Panc1 (cell line): Measurements from ENCODE around the gene WASL. TPM values are rescaled to one million over a fixed set of nuclear protein-coding genes. Genes with fewer than 3 reads are reported as not detected.

Experiments
- ATAC-seq: fragments of 200-7000 bp; cut with Tn5 transposase; 2 replicates; pipeline ENCODE4 v1.9.1; 2020; ENCODE audit warnings: mild to moderate bottlenecking, moderate library complexity
- BruUV-seq: library from RNA; stranded (reverse); fragments of 400-500 nt; replicated peaks from 2 replicates; lab custom pipeline; 2021; lab: Mats Ljungman, UMichigan
- CTCF ChIA-PET: fragments of 300-600 bp; sonication (Branson Sonifier 250); formaldehyde crosslinking; loops from one replicate; lab custom pipeline; 2022; ENCODE audit warnings: antibody characterized with exemption; lab: Charles Lee
- POLR2A ChIA-PET: fragments of 300-600 bp; sonication (Branson Sonifier 250); formaldehyde crosslinking; loops from one replicate; lab custom pipeline; 2022; ENCODE audit warnings: antibody characterized with exemption; lab: Charles Lee
- DNase-seq: peaks from one replicate; pipeline ENCODE4 v3.0.0-alpha.2; 2010; ENCODE audit warnings: low read depth, low spot score
- H3K27ac ChIP-seq: 2 replicates; pipeline ENCODE4 v1.5.1; 2011; ENCODE audit warnings: mild to moderate bottlenecking, low read length, inconsistent platforms
- H3K27me3 ChIP-seq: fragments of 200-500 bp; sonication (Bioruptor generic); 2 replicates; pipeline ENCODE4 v1.6.0; 2014; ENCODE audit warnings: low read length, inconsistent platforms; ENCODE audit not compliant: control insufficient read depth, insufficient read depth
- H3K36me3 ChIP-seq: fragments of 200-500 bp; sonication (Bioruptor generic); 2 replicates; pipeline ENCODE4 v1.5.1; 2014; ENCODE audit warnings: inconsistent platforms, mild to moderate bottlenecking, low read length, moderate library complexity; ENCODE audit not compliant: control insufficient read depth, insufficient read depth
- H3K4me1 ChIP-seq: 2 replicates; pipeline ENCODE4 v1.5.1; 2011; ENCODE audit warnings: inconsistent platforms, mild to moderate bottlenecking, low read length, moderate library complexity; ENCODE audit not compliant: control insufficient read depth, insufficient read depth
- H3K4me3 ChIP-seq, 2 experiments: 2 replicates each; pipeline ENCODE4 v1.5.1; 2011 to 2012; ENCODE audit warnings: low read depth in 2 of 2, low read length in 2 of 2, mild to moderate bottlenecking in 2 of 2, inconsistent platforms in 1 of 2, moderate library complexity in 1 of 2
- H3K9me3 ChIP-seq: fragments of 200-500 bp; sonication (Bioruptor generic); 2 replicates; pipeline ENCODE4 v1.5.1; 2014; ENCODE audit warnings: low read depth, mild to moderate bottlenecking, inconsistent platforms, low read length, moderate library complexity; ENCODE audit not compliant: control insufficient read depth, insufficient read depth
- POLR2AphosphoS5 ChIP-seq: IDR thresholded peaks from 2 replicates; pipeline ENCODE4 v1.6.1; 2012; ENCODE audit warnings: mild to moderate bottlenecking, low read depth, low read length, moderate library complexity
- SIN3A ChIP-seq: IDR thresholded peaks from 2 replicates; pipeline ENCODE4 v1.6.1; 2012; ENCODE audit warnings: low read depth, mild to moderate bottlenecking, low read length, moderate library complexity, borderline replicate concordance; ENCODE audit not compliant: insufficient read depth
- TCF7L2 ChIP-seq: IDR thresholded peaks from 2 replicates; pipeline ENCODE4 v1.6.1; 2011; ENCODE audit warnings: mild to moderate bottlenecking, low read depth, low read length, inconsistent platforms
- in situ Hi-C: cut with HindIII; loops from 2 replicates; pipeline ENCODE4 v1.10.0; 2016; ENCODE audit warnings: low sequenced_read_pairs, low pct_unique_long_range_greater_than_20kb
- intact Hi-C: fragments of 100-400 bp; cut with micrococcal nuclease; formaldehyde crosslinking; loops from one replicate; pipeline ENCODE4 v1.10.0; 2022; ENCODE audit not compliant: unreplicated experiment
- total RNA-seq: library from RNA; stranded (reverse); gene quantifications from one replicate; pipeline ENCODE4 v1.2.1, GENCODE V29; 2021; ENCODE audit not compliant: unreplicated experiment
- TF ChIP-seq, protein P1 (sequence below), 2 experiments: IDR thresholded peaks; 2 replicates each; pipeline ENCODE4 v1.6.1; 2011 to 2012; ENCODE audit warnings: low read depth in 2 of 2, control low read depth in 1 of 2, low read length in 1 of 2, mild to moderate bottlenecking in 1 of 2, moderate library complexity in 1 of 2; ENCODE audit not compliant: insufficient read depth in 1 of 2
- TF ChIP-seq, protein P2 (sequence below): fragments of 450-650 bp; IDR thresholded peaks from 2 replicates; pipeline ENCODE4 v1.5.1; 2017; ENCODE audit warnings: mild to moderate bottlenecking

The WASL gene
- total RNA-seq, 1 experiment from 2014 or later = 29.6 TPM

DNA sequence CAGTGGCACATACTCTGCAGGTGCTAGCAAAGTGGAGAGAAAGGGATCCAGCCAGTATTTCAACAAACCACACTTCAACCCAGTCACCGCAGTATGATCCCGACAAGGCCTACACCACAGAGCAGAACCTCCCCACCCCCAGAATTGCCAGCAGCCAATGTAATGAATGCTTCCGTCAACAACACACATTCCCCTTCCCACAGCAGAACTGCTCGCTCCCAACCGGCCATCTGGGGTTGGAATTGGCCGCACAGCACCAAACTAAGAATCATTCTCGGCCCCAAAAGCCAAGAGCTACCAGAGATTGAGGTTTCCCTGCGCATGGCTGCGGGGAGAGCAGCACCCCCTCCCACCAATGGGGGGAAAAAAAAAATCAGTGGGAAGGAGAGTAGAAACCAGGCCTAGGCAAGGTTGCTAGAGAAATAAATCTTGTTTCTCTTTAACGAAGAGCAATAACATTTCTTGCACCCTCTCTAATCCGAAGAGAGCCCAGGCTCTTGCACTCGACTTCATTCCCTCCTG is 1.1 kb downstream of the WASL start:
- POLR2A ChIA-PET = no interaction called here
- H3K27ac ChIP-seq = peak overlapping the region; percentile 88
- TF ChIP-seq SIN3A = no peak
- TF ChIP-seq TCF7L2 = no peak
- no peak for TF ChIP-seq POLR2AphosphoS5
- TF ChIP-seq, protein P1, sequence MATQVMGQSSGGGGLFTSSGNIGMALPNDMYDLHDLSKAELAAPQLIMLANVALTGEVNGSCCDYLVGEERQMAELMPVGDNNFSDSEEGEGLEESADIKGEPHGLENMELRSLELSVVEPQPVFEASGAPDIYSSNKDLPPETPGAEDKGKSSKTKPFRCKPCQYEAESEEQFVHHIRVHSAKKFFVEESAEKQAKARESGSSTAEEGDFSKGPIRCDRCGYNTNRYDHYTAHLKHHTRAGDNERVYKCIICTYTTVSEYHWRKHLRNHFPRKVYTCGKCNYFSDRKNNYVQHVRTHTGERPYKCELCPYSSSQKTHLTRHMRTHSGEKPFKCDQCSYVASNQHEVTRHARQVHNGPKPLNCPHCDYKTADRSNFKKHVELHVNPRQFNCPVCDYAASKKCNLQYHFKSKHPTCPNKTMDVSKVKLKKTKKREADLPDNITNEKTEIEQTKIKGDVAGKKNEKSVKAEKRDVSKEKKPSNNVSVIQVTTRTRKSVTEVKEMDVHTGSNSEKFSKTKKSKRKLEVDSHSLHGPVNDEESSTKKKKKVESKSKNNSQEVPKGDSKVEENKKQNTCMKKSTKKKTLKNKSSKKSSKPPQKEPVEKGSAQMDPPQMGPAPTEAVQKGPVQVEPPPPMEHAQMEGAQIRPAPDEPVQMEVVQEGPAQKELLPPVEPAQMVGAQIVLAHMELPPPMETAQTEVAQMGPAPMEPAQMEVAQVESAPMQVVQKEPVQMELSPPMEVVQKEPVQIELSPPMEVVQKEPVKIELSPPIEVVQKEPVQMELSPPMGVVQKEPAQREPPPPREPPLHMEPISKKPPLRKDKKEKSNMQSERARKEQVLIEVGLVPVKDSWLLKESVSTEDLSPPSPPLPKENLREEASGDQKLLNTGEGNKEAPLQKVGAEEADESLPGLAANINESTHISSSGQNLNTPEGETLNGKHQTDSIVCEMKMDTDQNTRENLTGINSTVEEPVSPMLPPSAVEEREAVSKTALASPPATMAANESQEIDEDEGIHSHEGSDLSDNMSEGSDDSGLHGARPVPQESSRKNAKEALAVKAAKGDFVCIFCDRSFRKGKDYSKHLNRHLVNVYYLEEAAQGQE (IDR thresholded peaks at IDR 0.05; ENCODE audit: insufficient read depth in 1 of 2, low read depth in 2 of 2, low read length in 1 of 2) = no peak
- TF ChIP-seq, protein P2, sequence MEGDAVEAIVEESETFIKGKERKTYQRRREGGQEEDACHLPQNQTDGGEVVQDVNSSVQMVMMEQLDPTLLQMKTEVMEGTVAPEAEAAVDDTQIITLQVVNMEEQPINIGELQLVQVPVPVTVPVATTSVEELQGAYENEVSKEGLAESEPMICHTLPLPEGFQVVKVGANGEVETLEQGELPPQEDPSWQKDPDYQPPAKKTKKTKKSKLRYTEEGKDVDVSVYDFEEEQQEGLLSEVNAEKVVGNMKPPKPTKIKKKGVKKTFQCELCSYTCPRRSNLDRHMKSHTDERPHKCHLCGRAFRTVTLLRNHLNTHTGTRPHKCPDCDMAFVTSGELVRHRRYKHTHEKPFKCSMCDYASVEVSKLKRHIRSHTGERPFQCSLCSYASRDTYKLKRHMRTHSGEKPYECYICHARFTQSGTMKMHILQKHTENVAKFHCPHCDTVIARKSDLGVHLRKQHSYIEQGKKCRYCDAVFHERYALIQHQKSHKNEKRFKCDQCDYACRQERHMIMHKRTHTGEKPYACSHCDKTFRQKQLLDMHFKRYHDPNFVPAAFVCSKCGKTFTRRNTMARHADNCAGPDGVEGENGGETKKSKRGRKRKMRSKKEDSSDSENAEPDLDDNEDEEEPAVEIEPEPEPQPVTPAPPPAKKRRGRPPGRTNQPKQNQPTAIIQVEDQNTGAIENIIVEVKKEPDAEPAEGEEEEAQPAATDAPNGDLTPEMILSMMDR = no peak
- BruUV-seq = no TSS peak
- no peaks in the 10 kb centered on the region for H3K27me3 ChIP-seq
- CTCF ChIA-PET = no interaction called here
- intact Hi-C loops (no loop called here), in situ Hi-C loops (no loop called here)
- ATAC-seq (peak; percentile 45), DNase-seq (no peak)
- H3K4me1 ChIP-seq = peaks cover 25% of the 10 kb centered on the region
- H3K36me3 ChIP-seq = peaks cover 4% of the 10 kb centered on the region; the same call in 1 of the 2 replicates
- no peaks in the 10 kb centered on the region for H3K9me3 ChIP-seq
- peak overlapping the region; percentile 76 to 98 for H3K4me3 ChIP-seq

DNA sequence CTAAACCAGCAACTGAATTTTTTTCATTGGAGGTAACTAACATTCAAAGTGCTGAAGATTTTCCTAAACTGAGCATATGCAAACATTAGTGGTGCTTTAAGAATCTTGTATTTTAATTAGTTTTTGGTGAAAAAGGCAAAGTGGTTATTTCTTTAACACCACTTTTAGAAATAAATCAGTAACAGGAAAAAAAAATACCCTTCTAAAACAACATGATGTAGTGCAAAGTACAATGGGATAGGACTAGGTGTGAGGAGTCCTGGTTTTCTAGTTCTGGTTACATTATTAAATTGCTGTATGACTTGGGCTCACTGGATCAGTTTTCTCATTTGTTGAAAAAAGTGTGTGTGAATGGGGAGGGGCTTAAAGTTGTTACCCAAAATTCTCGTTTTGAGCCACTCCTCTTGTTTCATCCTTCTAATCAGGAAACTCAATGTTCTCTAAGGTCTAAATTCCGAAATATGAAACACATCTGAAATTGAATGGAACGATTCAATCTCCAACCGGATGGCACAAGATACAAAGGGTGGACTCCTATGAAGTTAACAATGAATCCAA is 1.8 kb downstream of the WASL start:
- peak overlapping the region; percentile 88 for H3K27ac ChIP-seq
- ChIA-PET POLR2A (no interaction called here), CTCF (no interaction called here)
- H3K27me3 ChIP-seq = no peaks in the 10 kb centered on the region
- no peaks in the 10 kb centered on the region for H3K9me3 ChIP-seq
- BruUV-seq = TSS peak; percentile 58
- intact Hi-C loops (no loop called here), in situ Hi-C loops (no loop called here)
- H3K4me3 ChIP-seq = peak overlapping the region; percentile 76 to 98
- TF ChIP-seq TCF7L2 = no peak
- no peak for TF ChIP-seq POLR2AphosphoS5
- TF ChIP-seq SIN3A = no peak
- TF ChIP-seq, protein P1 (IDR thresholded peaks at IDR 0.05; ENCODE audit: insufficient read depth in 1 of 2, low read depth in 2 of 2, low read length in 1 of 2) = no peak
- TF ChIP-seq, protein P2 = no peak
- ATAC-seq (no peak), DNase-seq (no peak)
- peaks cover 4% of the 10 kb centered on the region; the same call in 1 of the 2 replicates for H3K36me3 ChIP-seq
- H3K4me1 ChIP-seq = peaks cover 25% of the 10 kb centered on the region
